ENCODE results near the gene ADGRG4. TPM values are rescaled to one million over a fixed set of nuclear protein-coding genes. Genes with fewer than 3 reads are reported as not detected.
"Not testable (repeated sequence)": the region's sequence is repeated elsewhere in the genome, so short reads cannot be mapped to it uniquely, and the experiment has no call there.

Gene ADGRG4
- total and polyA plus RNA-seq, 3 experiments from 2014 or later: not detected

DNA sequence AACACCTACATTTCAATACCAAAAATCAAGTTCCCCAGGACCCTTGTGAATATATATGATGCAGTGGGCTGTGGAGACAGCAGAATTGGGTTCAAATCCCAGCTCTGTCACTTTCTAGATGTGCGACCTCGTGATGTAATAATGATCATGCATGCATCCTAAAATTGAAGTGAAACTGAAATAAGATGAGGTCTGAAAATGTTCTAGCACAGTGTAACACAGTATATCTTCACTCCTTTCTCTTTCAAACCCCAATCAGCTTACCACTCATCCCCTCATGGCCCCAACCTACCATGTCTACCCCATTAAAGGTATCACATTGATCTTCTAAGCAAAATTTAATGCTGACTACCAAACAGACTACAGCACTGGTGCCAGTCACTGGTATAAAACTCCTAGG lies 117.0 kb downstream of the ADGRG4 start:
- Mint-ChIP-seq H3K27me3 (peaks cover 10 to 18% of the 10 kb centered on the region in 2 donors), H3K36me3 (no peaks in the 10 kb centered on the region), H3K9me3 (peaks cover 0 to 2% (median 0%) of the 10 kb centered on the region in 5 donors), H3K4me1 (no peaks in the 10 kb centered on the region), H3K4me3 (no peak overlapping the region), H3K27ac (no peak overlapping the region)
- DNase-seq: no peak
- Histone ChIP-seq H3K36me3 (ENCODE audit: insufficient read depth, low read length) (no peaks in the 10 kb centered on the region), H3K4me1 (ENCODE audit: insufficient read depth, low read length) (no peaks in the 10 kb centered on the region), H3K4me3 (ENCODE audit: low read length) (no peak overlapping the region), H3K27me3 (ENCODE audit: insufficient read depth, low read length, poor library complexity, severe bottlenecking) (no peaks in the 10 kb centered on the region), H3K27ac (ENCODE audit: low read depth, low read length) (no peak overlapping the region), H3K9me3 (ENCODE audit: low read length) (no peaks in the 10 kb centered on the region)
- ChIA-PET POLR2A (no interaction called here), CTCF (no interaction called here)

DNA sequence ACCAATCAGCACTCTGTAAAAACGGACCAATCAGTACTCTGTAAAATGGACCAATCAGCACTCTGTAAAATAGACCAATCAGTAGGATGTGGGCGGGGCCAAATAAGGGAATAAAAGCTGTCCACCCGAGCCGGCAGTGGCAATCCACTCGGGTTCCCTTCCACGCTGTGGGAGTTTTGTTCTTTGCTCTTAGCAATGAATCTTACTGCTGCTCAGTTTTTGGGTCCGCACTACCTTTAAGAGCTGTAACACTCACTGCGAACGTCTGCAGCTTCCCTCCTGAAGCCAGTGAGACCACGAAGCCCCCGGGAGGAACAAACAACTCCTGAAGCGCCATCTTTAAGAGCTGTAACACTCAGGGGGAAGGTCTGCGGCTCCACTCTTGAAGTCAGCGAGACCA lies 120.6 kb downstream of the ADGRG4 start:
- no peak for DNase-seq
- ChIA-PET POLR2A (no interaction called here), CTCF (no interaction called here)
- Mint-ChIP-seq H3K36me3 (no peaks in the 10 kb centered on the region), H3K4me1 (no peaks in the 10 kb centered on the region), H3K4me3 (no peak overlapping the region), H3K9me3 (peaks cover 0 to 2% (median 0%) of the 10 kb centered on the region in 5 donors), H3K27me3 (peaks cover 13 to 16% of the 10 kb centered on the region in 2 donors), H3K27ac (no peak overlapping the region)
- Histone ChIP-seq H3K27ac (ENCODE audit: low read depth, low read length) (no peak overlapping the region), H3K27me3 (ENCODE audit: insufficient read depth, low read length, poor library complexity, severe bottlenecking) (no peaks in the 10 kb centered on the region), H3K4me3 (ENCODE audit: low read length) (no peak overlapping the region), H3K4me1 (ENCODE audit: insufficient read depth, low read length) (no peaks in the 10 kb centered on the region), H3K36me3 (ENCODE audit: insufficient read depth, low read length) (no peaks in the 10 kb centered on the region), H3K9me3 (ENCODE audit: low read length) (no peaks in the 10 kb centered on the region)

- H3K27me3 ChIP-seq (ENCODE audit: insufficient read depth, low read length, poor library complexity, severe bottlenecking): no peaks in the 10 kb centered on the region
- Mint-ChIP-seq H3K9me3 (peaks cover 0 to 2% (median 0%) of the 10 kb centered on the region in 5 donors), H3K4me3 (no peak overlapping the region), H3K27me3 (peaks cover 6 to 11% of the 10 kb centered on the region in 2 donors), H3K27ac (no peak overlapping the region), H3K36me3 (no peaks in the 10 kb centered on the region), H3K4me1 (no peaks in the 10 kb centered on the region)
- H3K4me3 ChIP-seq (ENCODE audit: low read length): no peak overlapping the region
- no peak overlapping the region for H3K27ac ChIP-seq (ENCODE audit: low read depth, low read length)
- no peaks in the 10 kb centered on the region for H3K4me1 ChIP-seq (ENCODE audit: insufficient read depth, low read length)
- no peaks in the 10 kb centered on the region for H3K9me3 ChIP-seq (ENCODE audit: low read length)
- no peaks in the 10 kb centered on the region for H3K36me3 ChIP-seq (ENCODE audit: insufficient read depth, low read length)
- ChIA-PET CTCF (no interaction called here), POLR2A (no interaction called here)
- DNase-seq: no peak
These were observed 123.0 kb downstream of the ADGRG4 start for GRCh38 chrX:136423724-136424123.

DNA sequence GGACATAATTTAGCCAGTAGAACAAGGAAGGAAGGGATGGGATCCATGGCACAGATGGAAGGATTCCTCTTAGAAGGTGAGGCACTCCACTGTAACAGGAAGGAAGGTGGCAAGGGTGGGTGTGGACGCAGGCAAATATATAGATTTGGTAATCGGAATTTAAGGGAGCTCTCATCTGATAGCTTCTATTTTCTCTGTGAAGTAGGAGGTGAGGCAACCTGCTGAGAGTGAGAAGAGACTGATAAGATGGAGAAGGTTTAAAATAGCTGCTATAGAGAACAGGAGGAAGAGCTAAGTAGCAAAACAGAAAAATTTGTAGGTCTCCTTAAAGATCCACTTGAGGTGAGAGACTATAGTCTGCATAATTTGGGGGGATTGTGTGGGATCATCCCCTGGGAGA lies 125.2 kb downstream of the ADGRG4 start:
- no peaks in the 10 kb centered on the region for H3K36me3 ChIP-seq (ENCODE audit: insufficient read depth, low read length)
- no peaks in the 10 kb centered on the region for H3K9me3 ChIP-seq (ENCODE audit: low read length)
- ChIA-PET CTCF (no interaction called here), POLR2A (no interaction called here)
- no peaks in the 10 kb centered on the region for H3K4me1 Mint-ChIP-seq
- no peak overlapping the region for H3K4me3 ChIP-seq (ENCODE audit: low read length)
- H3K4me1 ChIP-seq (ENCODE audit: insufficient read depth, low read length): no peaks in the 10 kb centered on the region
- H3K9me3 Mint-ChIP-seq: peaks cover 0 to 1% (median 0%) of the 10 kb centered on the region in 5 donors
- no peak overlapping the region for H3K27ac Mint-ChIP-seq
- H3K27ac ChIP-seq (ENCODE audit: low read depth, low read length): no peak overlapping the region
- H3K27me3 Mint-ChIP-seq: peaks cover 0 to 5% of the 10 kb centered on the region in 2 donors
- H3K4me3 Mint-ChIP-seq: no peak overlapping the region
- no peaks in the 10 kb centered on the region for H3K27me3 ChIP-seq (ENCODE audit: insufficient read depth, low read length, poor library complexity, severe bottlenecking)
- H3K36me3 Mint-ChIP-seq: no peaks in the 10 kb centered on the region
- DNase-seq: no peak

GRCh38 chrX:136431625-136432024 lies 130.9 kb downstream of the ADGRG4 start:
- Mint-ChIP-seq H3K27ac (no peak overlapping the region), H3K4me3 (no peak overlapping the region), H3K9me3 (no peaks in the 10 kb centered on the region), H3K4me1 (no peaks in the 10 kb centered on the region), H3K27me3 (peaks cover 0 to 5% of the 10 kb centered on the region in 2 donors), H3K36me3 (no peaks in the 10 kb centered on the region)
- DNase-seq: no peak
- H3K27me3 ChIP-seq (ENCODE audit: insufficient read depth, low read length, poor library complexity, severe bottlenecking): no peaks in the 10 kb centered on the region
- H3K27ac ChIP-seq (ENCODE audit: low read depth, low read length): no peak overlapping the region
- POLR2A ChIA-PET: no interaction called here
- CTCF ChIA-PET: no interaction called here
- no peak overlapping the region for H3K4me3 ChIP-seq (ENCODE audit: low read length)
- no peaks in the 10 kb centered on the region for H3K36me3 ChIP-seq (ENCODE audit: insufficient read depth, low read length)
- no peaks in the 10 kb centered on the region for H3K4me1 ChIP-seq (ENCODE audit: insufficient read depth, low read length)
- H3K9me3 ChIP-seq (ENCODE audit: low read length): no peaks in the 10 kb centered on the region

DNA sequence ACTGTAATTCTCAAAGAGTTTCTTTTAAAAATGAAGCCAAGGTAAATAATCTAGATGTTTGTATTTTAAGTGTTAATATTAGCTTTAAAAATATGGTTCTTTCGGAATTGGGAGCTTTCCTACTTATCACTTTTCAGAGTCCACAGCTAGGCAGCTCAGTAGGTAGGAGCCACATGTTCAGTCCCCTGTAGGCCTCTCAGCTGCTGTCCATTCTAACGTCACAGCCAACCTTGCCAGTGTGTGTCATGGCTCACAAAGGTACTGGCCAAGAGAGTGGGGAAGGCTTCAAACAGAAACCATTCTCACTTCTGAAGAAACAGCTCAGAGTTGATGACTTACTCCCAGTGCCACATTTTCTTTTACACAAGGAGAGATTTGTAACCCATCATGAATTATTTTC lies 137.0 kb downstream of the ADGRG4 start:
- ChIA-PET POLR2A (no interaction called here), CTCF (no interaction called here)
- no peak overlapping the region for H3K4me3 Mint-ChIP-seq

DNA sequence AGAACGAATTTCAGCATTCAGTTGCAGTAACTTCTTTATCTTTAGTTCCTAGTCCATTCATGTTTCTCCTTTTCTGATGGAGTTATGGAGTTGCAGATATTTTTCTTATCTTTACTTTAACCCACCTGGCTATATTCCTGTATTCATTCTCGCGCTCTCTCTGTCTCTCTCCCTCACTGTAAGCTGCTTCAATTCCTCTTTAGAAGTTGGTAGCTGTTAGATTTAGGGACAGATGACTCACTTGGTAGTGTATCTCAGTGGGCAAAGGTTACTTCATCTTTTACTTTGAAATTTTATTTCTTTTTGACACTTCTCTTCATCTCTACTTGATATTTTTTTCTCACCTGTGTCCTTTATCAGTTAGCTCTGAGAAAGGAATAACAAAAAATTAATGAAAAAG lies 137.4 kb downstream of the ADGRG4 start:
- Mint-ChIP-seq H3K4me3 (no peak overlapping the region), H3K4me1 (no peaks in the 10 kb centered on the region), H3K36me3 (no peaks in the 10 kb centered on the region), H3K9me3 (no peaks in the 10 kb centered on the region), H3K27ac (no peak overlapping the region), H3K27me3 (peaks cover 5% of the 10 kb centered on the region in 2 donors)
- H3K9me3 ChIP-seq (ENCODE audit: low read length): no peaks in the 10 kb centered on the region
- H3K4me1 ChIP-seq (ENCODE audit: insufficient read depth, low read length): no peaks in the 10 kb centered on the region
- H3K27ac ChIP-seq (ENCODE audit: low read depth, low read length): no peak overlapping the region
- no peak for DNase-seq
- H3K36me3 ChIP-seq (ENCODE audit: insufficient read depth, low read length): no peaks in the 10 kb centered on the region
- no peak overlapping the region for H3K4me3 ChIP-seq (ENCODE audit: low read length)
- POLR2A ChIA-PET: no interaction called here
- no peaks in the 10 kb centered on the region for H3K27me3 ChIP-seq (ENCODE audit: insufficient read depth, low read length, poor library complexity, severe bottlenecking)
- CTCF ChIA-PET: no interaction called here

More for the DNA sequence above, 137.0 kb downstream of the ADGRG4 start:
- Mint-ChIP-seq H3K27me3 (peaks cover 5% of the 10 kb centered on the region in 2 donors), H3K4me1 (no peaks in the 10 kb centered on the region), H3K9me3 (no peaks in the 10 kb centered on the region), H3K36me3 (no peaks in the 10 kb centered on the region), H3K27ac (no peak overlapping the region)
- Histone ChIP-seq H3K4me3 (ENCODE audit: low read length) (no peak overlapping the region), H3K9me3 (ENCODE audit: low read length) (no peaks in the 10 kb centered on the region), H3K36me3 (ENCODE audit: insufficient read depth, low read length) (no peaks in the 10 kb centered on the region), H3K4me1 (ENCODE audit: insufficient read depth, low read length) (no peaks in the 10 kb centered on the region), H3K27ac (ENCODE audit: low read depth, low read length) (no peak overlapping the region), H3K27me3 (ENCODE audit: insufficient read depth, low read length, poor library complexity, severe bottlenecking) (no peaks in the 10 kb centered on the region)
- no peak for DNase-seq

- H3K36me3 Mint-ChIP-seq; CTCF ChIA-PET; H3K4me3 Mint-ChIP-seq; H3K27ac ChIP-seq (ENCODE audit: low read depth, low read length); H3K4me1 Mint-ChIP-seq; H3K27me3 ChIP-seq (ENCODE audit: insufficient read depth, low read length, poor library complexity, severe bottlenecking); H3K27ac Mint-ChIP-seq; DNase-seq; H3K9me3 Mint-ChIP-seq; H3K27me3 Mint-ChIP-seq; H3K4me3 ChIP-seq (ENCODE audit: low read length); POLR2A ChIA-PET; H3K36me3 ChIP-seq (ENCODE audit: insufficient read depth, low read length); H3K4me1 ChIP-seq (ENCODE audit: insufficient read depth, low read length); H3K9me3 ChIP-seq (ENCODE audit: low read length): not testable (repeated sequence)
These were observed 144.9 kb downstream of the ADGRG4 start for GRCh38 chrX:136445674-136446073.

DNA sequence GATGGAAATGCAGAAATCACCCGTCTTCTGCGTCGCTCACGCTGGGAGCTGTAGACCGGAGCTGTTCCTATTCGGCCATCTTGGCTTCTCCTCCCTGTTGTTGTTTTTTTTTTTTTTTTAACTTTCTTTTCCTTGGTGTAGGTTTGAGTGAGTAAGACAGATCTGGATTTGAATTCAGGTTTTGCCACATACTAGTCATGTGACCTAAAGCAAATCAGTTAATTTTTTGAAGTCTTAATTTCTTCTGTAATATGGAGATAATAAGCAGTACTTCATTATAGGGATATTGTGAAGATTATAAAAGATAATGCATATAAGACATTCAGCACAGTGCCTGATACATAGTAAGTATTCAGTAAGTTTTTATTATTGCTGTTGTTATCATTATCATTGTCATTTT lies 145.4 kb downstream of the ADGRG4 start:
- no peak overlapping the region for H3K27ac ChIP-seq (ENCODE audit: low read depth, low read length)
- H3K4me3 ChIP-seq (ENCODE audit: low read length): no peak overlapping the region
- Mint-ChIP-seq H3K4me3 (no peak overlapping the region), H3K27me3 (peaks cover 6 to 10% of the 10 kb centered on the region in 2 donors), H3K9me3 (no peaks in the 10 kb centered on the region), H3K4me1 (no peaks in the 10 kb centered on the region), H3K27ac (no peak overlapping the region), H3K36me3 (no peaks in the 10 kb centered on the region)
- H3K27me3 ChIP-seq (ENCODE audit: insufficient read depth, low read length, poor library complexity, severe bottlenecking): no peaks in the 10 kb centered on the region
- ChIA-PET CTCF (no interaction called here), POLR2A (no interaction called here)
- no peaks in the 10 kb centered on the region for H3K9me3 ChIP-seq (ENCODE audit: low read length)
- no peaks in the 10 kb centered on the region for H3K4me1 ChIP-seq (ENCODE audit: insufficient read depth, low read length)
- H3K36me3 ChIP-seq (ENCODE audit: insufficient read depth, low read length): no peaks in the 10 kb centered on the region
- no peak for DNase-seq
